HepG2 (cell line): ENCODE measurements around the gene WLS. TPM values are rescaled to one million over a fixed set of nuclear protein-coding genes. Genes with fewer than 3 reads are reported as not detected.

ENCODE experiments used
- ATAC-seq: fragments of 200-7000 bp; cut with Tn5 transposase; 3 replicates; pipeline ENCODE4 v1.9.1; 2020; ENCODE audit warnings: mild to moderate bottlenecking, moderate library complexity
- BruUV-seq: library from RNA; stranded (reverse); fragments of 400-500 nt; replicated peaks from 2 replicates; lab custom pipeline; 2021; lab: Mats Ljungman, UMichigan
- CTCF ChIA-PET: fragments of 300-600 bp; formaldehyde crosslinking; extraction: SDS; loops from one replicate; lab custom pipeline; 2021; ENCODE audit warnings: low total read pairs, inconsistent platforms, low intra/inter-chr PET ratio; lab: Yijun Ruan, JAX
- POLR2A ChIA-PET: fragments of 350-600 bp; sonication (Branson Sonifier 250); formaldehyde crosslinking; loops from one replicate; lab custom pipeline; 2020; ENCODE audit warnings: antibody characterized with exemption, inconsistent platforms; lab: Yijun Ruan, JAX
- DNase-seq: peaks from one replicate; pipeline ENCODE4 v3.0.0-alpha.2; 2015; ENCODE audit warnings: low spot score
- FAIRE-seq: peaks from 3 replicates; lab custom pipeline; 2011; peaks lifted over from hg19 to GRCh38; lab: Jason Lieb, UNC
- H2AFZ ChIP-seq: one replicate; pipeline ENCODE4 v1.6.1; 2011; ENCODE audit warnings: low read length, inconsistent platforms
- H3K27ac ChIP-seq: fragments of 300-600 bp; 3 replicates; pipeline ENCODE4 v1.8.0; 2011; ENCODE audit warnings: mixed run types, mild to moderate bottlenecking, mixed read lengths, low read length, inconsistent platforms; ENCODE audit not compliant: insufficient read depth; ENCODE audit errors: extremely low read length
- H3K27me3 ChIP-seq, 2 experiments: fragments of 200-600 bp in 1 of 2; 2 replicates in 1 of 2; 3 replicates in 1 of 2; pipeline versions ENCODE4 v1.6.0 to v1.8.0; 2011; ENCODE audit warnings: low read length in 2 of 2, mild to moderate bottlenecking in 2 of 2, moderate library complexity in 2 of 2, inconsistent platforms in 1 of 2; ENCODE audit not compliant: insufficient read depth in 2 of 2, control insufficient read depth in 1 of 2
- H3K36me3 ChIP-seq, 2 experiments: fragments of 200-600 bp in 1 of 2; replicated peaks in 1 of 2; 2 replicates in 1 of 2; 3 replicates in 1 of 2; pipeline versions ENCODE4 v1.5.1 to v1.8.0; 2011; ENCODE audit warnings: low read length in 2 of 2, inconsistent platforms in 1 of 2; ENCODE audit not compliant: insufficient read depth in 2 of 2, control insufficient read depth in 1 of 2
- H3K4me1 ChIP-seq: 2 replicates; pipeline ENCODE4 v1.5.1; 2012; ENCODE audit warnings: low read length, inconsistent platforms; ENCODE audit not compliant: insufficient read depth
- H3K4me2 ChIP-seq: 2 replicates; pipeline ENCODE4 v1.6.0; 2011; ENCODE audit warnings: low read depth, low read length, inconsistent platforms
- H3K4me3 ChIP-seq, 3 experiments: fragments of 200-600 bp in 1 of 3; sonication (generic), shearing (Covaris generic) in 1 of 3; replicated peaks in 1 of 3; 2 replicates each; pipeline ENCODE4 v1.5.1; 2011 to 2016; ENCODE audit warnings: low read length in 3 of 3, inconsistent platforms in 2 of 3, low read depth in 2 of 3, mild to moderate bottlenecking in 2 of 3, control low read depth in 1 of 3, mixed read lengths in 1 of 3; ENCODE audit not compliant: insufficient read depth in 1 of 3
- H3K79me2 ChIP-seq: one replicate; pipeline ENCODE4 v1.6.1; 2011; ENCODE audit warnings: low read length, inconsistent platforms; ENCODE audit not compliant: insufficient read depth
- H3K9ac ChIP-seq: 2 replicates; pipeline ENCODE4 v1.6.0; 2011; ENCODE audit warnings: mild to moderate bottlenecking, low read depth, low read length, inconsistent platforms; ENCODE audit not compliant: insufficient read depth
- H3K9me3 ChIP-seq: 2 replicates; pipeline ENCODE4 v1.5.1; 2012; ENCODE audit warnings: mild to moderate bottlenecking, low read length
- H4K20me1 ChIP-seq: 2 replicates; pipeline ENCODE4 v1.6.0; 2011; ENCODE audit warnings: inconsistent platforms, mild to moderate bottlenecking, low read length, moderate library complexity; ENCODE audit not compliant: insufficient read depth
- RAD51 ChIP-seq: fragments of 450-650 bp; IDR thresholded peaks from 2 replicates; pipeline ENCODE4 v1.6.1; 2016; ENCODE audit warnings: borderline replicate concordance
- SNRNP70 ChIP-seq: fragments of 200-400 bp; formaldehyde crosslinking; IDR thresholded peaks from 2 replicates; pipeline ENCODE4 v1.6.1; 2017; ENCODE audit warnings: mild to moderate bottlenecking, low read depth, low read length, moderate library complexity
- SP1 ChIP-seq, 2 experiments: fragments of 450-650 bp in 1 of 2; sonication (generic) in 1 of 2; formaldehyde crosslinking in 1 of 2; IDR thresholded peaks; 2 replicates each; pipeline versions ENCODE4 v1.4.0 to v1.6.1; 2016 to 2020; ENCODE audit warnings: missing genetic modification reagents in 1 of 2
- THYN1 ChIP-seq: sonication (generic); formaldehyde crosslinking; IDR thresholded peaks from 2 replicates; pipeline ENCODE4 v1.8.1; 2023; ENCODE audit warnings: low read depth, mild to moderate bottlenecking, moderate library complexity, missing genetic modification reagents, borderline replicate concordance
- ZBTB39 ChIP-seq: sonication (generic); formaldehyde crosslinking; IDR thresholded peaks from 2 replicates; pipeline ENCODE4 v1.5.0; 2020; ENCODE audit warnings: missing genetic modification reagents
- ZNF235 ChIP-seq: sonication (generic); formaldehyde crosslinking; IDR thresholded peaks from 2 replicates; pipeline ENCODE4 v1.8.1; 2023; ENCODE audit warnings: mild to moderate bottlenecking, missing genetic modification reagents, borderline replicate concordance
- WGBS: methylation state at CpG from one replicate; pipeline ENCODE4 v1.1.6; 2017; ENCODE audit warnings: low lambda C conversion rate; 5-methylcytosine and 5-hydroxymethylcytosine counted together
- in situ Hi-C: cut with HindIII; loops from 2 replicates; pipeline ENCODE4 v1.10.0; 2017; ENCODE audit warnings: low pct_unique_long_range_greater_than_20kb; ENCODE audit not compliant: extremely low pct_ligation_motif_present
- intact Hi-C: fragments of 100-400 bp; cut with micrococcal nuclease; formaldehyde crosslinking; loops from one replicate; pipeline ENCODE4 v1.10.0; 2022; ENCODE audit not compliant: unreplicated experiment
- polyA plus RNA-seq, 8 experiments: library from polyadenylated mRNA; depleted of rRNA in 3 of 8; stranded (reverse) in 7 of 8; unstranded in 1 of 8; fragments of >200 nt; fragmentation: Illumina TruSeq in 4 of 8; extraction: Trizol in 4 of 8; gene quantifications; 2 replicates each; pipeline versions ENCODE4 v1.2.1 to v1.2.3, GENCODE V29; 2011 to 2016; ENCODE audit warnings: low read depth in 4 of 8, missing spikeins in 1 of 8, mixed read lengths in 1 of 8; ENCODE audit not compliant: insufficient read depth in 1 of 8
- total RNA-seq, 5 experiments: library from RNA; depleted of rRNA; stranded (reverse); fragments of >200 nt; fragmentation: Illumina TruSeq; extraction: Trizol; gene quantifications; 2 replicates each; pipeline ENCODE4 v1.2.3, GENCODE V29; 2016; ENCODE audit warnings: low read depth in 1 of 5
- TF ChIP-seq, protein P1 (sequence below): sonication (generic); formaldehyde crosslinking; IDR thresholded peaks from 2 replicates; pipeline ENCODE4 v1.4.0; 2020; ENCODE audit warnings: missing genetic modification reagents
- TF ChIP-seq, protein P2 (sequence below): sonication (generic); formaldehyde crosslinking; conservative IDR thresholded peaks from 2 replicates; pipeline ENCODE4 v1.8.0; 2022; ENCODE audit warnings: missing genetic modification reagents

WLS gene
- total and polyA plus RNA-seq, 2 of the 13 experiments (the other 11 are each of a cell fraction or from before 2014, with no cell fraction given): not detected

- no TSS peak for BruUV-seq
- intact Hi-C loops: no loop called here
- FAIRE-seq: no peak
- TF ChIP-seq ZNF235 (CRISPR knock-in tag) (no peak), RAD51 (no peak), ZBTB39 (no peak), THYN1 (no peak), SP1 (IDR thresholded peaks at IDR 0.05) (no peak), SP1 (CRISPR knock-in tag; IDR thresholded peaks at IDR 0.05) (no peak), SNRNP70 (no peak)
- Histone ChIP-seq H3K79me2 (no peaks in the 10 kb centered on the region), H2AFZ (no peak overlapping the region), H3K4me1 (no peaks in the 10 kb centered on the region), H3K4me3 (no peak overlapping the region), H3K4me2 (no peak overlapping the region), H3K9me3 (no peaks in the 10 kb centered on the region), H3K27me3 (0 out of 5 replicates have a peak, but pooled peaks cover 0 to 3% of the 10 kb centered on the region in 2 experiments), H3K9ac (no peak overlapping the region), H3K36me3 (no peaks in the 10 kb centered on the region), H4K20me1 (no peaks in the 10 kb centered on the region), H3K27ac (no peak overlapping the region)
- no peak for DNase-seq
- in situ Hi-C loops: no loop called here
- CTCF ChIA-PET: no interaction called here
- 36% methylated on average over 5 of the region's 5 CpGs for WGBS
- POLR2A ChIA-PET: no interaction called here
- ATAC-seq: no peak
Measured at GRCh38 chr1:68103011-68103545, 129.2 kb downstream of the WLS start.

- Histone ChIP-seq H2AFZ (no peak overlapping the region), H3K27ac (no peak overlapping the region), H3K9me3 (no peaks in the 10 kb centered on the region), H3K79me2 (no peaks in the 10 kb centered on the region), H3K4me3 (no peak overlapping the region), H3K4me2 (no peak overlapping the region), H3K27me3 (0 out of 5 replicates have a peak, but pooled peaks cover 0 to 3% of the 10 kb centered on the region in 2 experiments), H3K9ac (no peak overlapping the region), H4K20me1 (no peaks in the 10 kb centered on the region), H3K36me3 (no peaks in the 10 kb centered on the region), H3K4me1 (no peaks in the 10 kb centered on the region)
- in situ Hi-C loops (no loop called here), intact Hi-C loops (no loop called here)
- ChIA-PET POLR2A (no interaction called here), CTCF (no interaction called here)
- ATAC-seq (no peak), FAIRE-seq (no peak), DNase-seq (no peak)
- no TSS peak for BruUV-seq
- WGBS: 10% methylated on average over 4 of the region's 4 CpGs
- TF ChIP-seq, protein P1, sequence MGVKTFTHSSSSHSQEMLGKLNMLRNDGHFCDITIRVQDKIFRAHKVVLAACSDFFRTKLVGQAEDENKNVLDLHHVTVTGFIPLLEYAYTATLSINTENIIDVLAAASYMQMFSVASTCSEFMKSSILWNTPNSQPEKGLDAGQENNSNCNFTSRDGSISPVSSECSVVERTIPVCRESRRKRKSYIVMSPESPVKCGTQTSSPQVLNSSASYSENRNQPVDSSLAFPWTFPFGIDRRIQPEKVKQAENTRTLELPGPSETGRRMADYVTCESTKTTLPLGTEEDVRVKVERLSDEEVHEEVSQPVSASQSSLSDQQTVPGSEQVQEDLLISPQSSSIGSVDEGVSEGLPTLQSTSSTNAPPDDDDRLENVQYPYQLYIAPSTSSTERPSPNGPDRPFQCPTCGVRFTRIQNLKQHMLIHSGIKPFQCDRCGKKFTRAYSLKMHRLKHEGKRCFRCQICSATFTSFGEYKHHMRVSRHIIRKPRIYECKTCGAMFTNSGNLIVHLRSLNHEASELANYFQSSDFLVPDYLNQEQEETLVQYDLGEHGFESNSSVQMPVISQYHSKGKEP (CRISPR knock-in tag): no peak
- TF ChIP-seq, protein P2, sequence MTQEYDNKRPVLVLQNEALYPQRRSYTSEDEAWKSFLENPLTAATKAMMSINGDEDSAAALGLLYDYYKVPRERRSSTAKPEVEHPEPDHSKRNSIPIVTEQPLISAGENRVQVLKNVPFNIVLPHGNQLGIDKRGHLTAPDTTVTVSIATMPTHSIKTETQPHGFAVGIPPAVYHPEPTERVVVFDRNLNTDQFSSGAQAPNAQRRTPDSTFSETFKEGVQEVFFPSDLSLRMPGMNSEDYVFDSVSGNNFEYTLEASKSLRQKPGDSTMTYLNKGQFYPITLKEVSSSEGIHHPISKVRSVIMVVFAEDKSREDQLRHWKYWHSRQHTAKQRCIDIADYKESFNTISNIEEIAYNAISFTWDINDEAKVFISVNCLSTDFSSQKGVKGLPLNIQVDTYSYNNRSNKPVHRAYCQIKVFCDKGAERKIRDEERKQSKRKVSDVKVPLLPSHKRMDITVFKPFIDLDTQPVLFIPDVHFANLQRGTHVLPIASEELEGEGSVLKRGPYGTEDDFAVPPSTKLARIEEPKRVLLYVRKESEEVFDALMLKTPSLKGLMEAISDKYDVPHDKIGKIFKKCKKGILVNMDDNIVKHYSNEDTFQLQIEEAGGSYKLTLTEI (CRISPR knock-in tag): no peak
Measured at GRCh38 chr1:68101829-68102228, 130.5 kb downstream of the WLS start.
